HUES6 (cell line): ENCODE data around the gene AHI1.

Source experiments
- H3K27ac ChIP-seq: 2 replicates; pipeline ENCODE4 v1.7.0; 2013; ENCODE audit warnings: low read depth, mild to moderate bottlenecking, low read length, inconsistent platforms
- H3K27me3 ChIP-seq: 2 replicates; pipeline ENCODE4 v1.6.1; 2013; ENCODE audit warnings: low read length; ENCODE audit not compliant: control insufficient read depth, insufficient read depth
- H3K36me3 ChIP-seq: 2 replicates; pipeline ENCODE4 v1.6.1; 2013; ENCODE audit warnings: low read length; ENCODE audit not compliant: control insufficient read depth, insufficient read depth
- H3K4me1 ChIP-seq: 2 replicates; pipeline ENCODE4 v1.6.1; 2013; ENCODE audit warnings: low read length; ENCODE audit not compliant: control insufficient read depth, insufficient read depth
- H3K4me3 ChIP-seq: 2 replicates; pipeline ENCODE4 v1.5.1; 2013; ENCODE audit warnings: low read depth, low read length
- H3K9ac ChIP-seq: one replicate; pipeline ENCODE4 v1.6.1; 2013; ENCODE audit warnings: mild to moderate bottlenecking, low read length
- H3K9me3 ChIP-seq: 2 replicates; pipeline ENCODE4 v1.6.1; 2013; ENCODE audit warnings: low read depth, low read length; ENCODE audit not compliant: control insufficient read depth, insufficient read depth

Gene AHI1

DNA sequence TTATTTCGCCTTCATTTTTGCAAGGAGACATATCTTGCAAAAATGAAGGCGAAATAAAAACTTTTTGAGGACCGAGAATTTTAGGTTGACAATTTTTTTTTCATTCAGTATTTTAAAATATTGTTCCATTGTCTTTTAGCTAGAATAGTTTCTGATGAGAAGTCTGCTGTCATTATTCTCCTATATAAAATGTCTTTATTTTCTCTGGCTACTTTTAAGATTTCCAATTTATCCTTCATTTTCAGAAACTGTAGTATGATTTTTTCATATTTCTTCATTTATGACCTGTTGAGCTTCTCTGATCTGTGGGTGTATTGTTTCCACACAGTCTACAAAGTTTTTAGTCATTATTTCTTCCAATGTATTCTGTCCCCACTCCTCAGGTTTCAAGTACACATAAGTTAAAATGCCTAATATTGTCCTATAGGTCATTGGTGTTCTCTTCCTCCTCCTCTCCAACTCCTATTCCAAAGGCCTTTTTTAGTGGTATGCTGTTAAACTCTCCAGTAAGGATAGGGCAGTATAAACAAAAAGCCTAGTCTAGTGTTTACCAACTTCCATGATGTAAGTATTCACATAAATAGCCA lies 15.7 kb downstream of the AHI1 start:
- no peak overlapping the region for H3K4me3 ChIP-seq
- H3K27me3 ChIP-seq: no peaks in the 10 kb centered on the region
- peaks cover 51% of the 10 kb centered on the region for H3K9me3 ChIP-seq
- H3K36me3 ChIP-seq: peaks cover 39% of the 10 kb centered on the region
- H3K9ac ChIP-seq: no peak overlapping the region
- H3K27ac ChIP-seq: no peak overlapping the region
- no peaks in the 10 kb centered on the region for H3K4me1 ChIP-seq

DNA sequence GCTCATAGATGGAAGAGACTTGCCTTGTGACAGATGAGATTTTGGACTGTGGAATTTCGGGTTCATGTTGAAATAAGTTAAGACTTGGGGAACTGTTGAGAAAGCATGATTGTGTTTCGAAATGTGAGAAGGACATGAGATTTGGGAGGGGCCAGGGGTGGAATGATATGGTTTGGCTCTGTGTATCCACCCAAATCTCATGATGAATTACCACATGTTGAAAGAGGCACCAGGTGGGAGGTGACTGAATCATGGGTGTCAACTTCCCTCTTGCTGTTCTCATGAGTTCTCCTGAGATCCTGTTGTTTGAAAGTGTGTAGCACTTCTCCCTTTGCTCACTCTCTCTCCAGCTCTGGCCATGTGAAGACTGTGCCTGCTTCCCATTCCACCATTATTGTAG lies 17.9 kb downstream of the AHI1 start:
- Histone ChIP-seq H3K4me1 (no peaks in the 10 kb centered on the region), H3K9me3 (peaks cover 51% of the 10 kb centered on the region), H3K27me3 (no peaks in the 10 kb centered on the region), H3K36me3 (peaks cover 31% of the 10 kb centered on the region), H3K27ac (no peak overlapping the region), H3K9ac (no peak overlapping the region), H3K4me3 (no peak overlapping the region)

DNA sequence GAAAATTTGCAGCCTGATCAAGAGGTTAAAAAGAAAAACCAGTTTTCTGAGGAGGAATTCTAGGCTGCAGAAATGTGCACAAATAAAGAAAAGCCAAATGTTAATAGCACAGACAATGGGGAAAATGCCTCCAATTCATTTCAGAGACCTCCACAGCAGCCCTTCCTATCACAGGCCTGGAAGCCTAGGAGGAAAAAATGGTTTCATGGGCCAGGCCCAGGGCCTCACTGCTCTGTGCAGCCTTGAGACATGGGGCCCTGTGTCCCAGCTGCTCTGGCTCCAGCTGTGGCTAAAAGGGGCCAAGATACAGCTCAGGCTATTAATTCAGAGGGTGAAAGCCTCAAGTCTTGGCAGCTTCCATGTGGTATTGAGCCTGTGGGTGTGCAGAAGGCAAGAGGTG lies 18.9 kb downstream of the AHI1 start:
- H3K9me3 ChIP-seq: peaks cover 43% of the 10 kb centered on the region
- no peak overlapping the region for H3K4me3 ChIP-seq
- peaks cover 22% of the 10 kb centered on the region for H3K36me3 ChIP-seq
- H3K27ac ChIP-seq: no peak overlapping the region
- H3K27me3 ChIP-seq: no peaks in the 10 kb centered on the region
- no peaks in the 10 kb centered on the region for H3K4me1 ChIP-seq
- H3K9ac ChIP-seq: no peak overlapping the region

DNA sequence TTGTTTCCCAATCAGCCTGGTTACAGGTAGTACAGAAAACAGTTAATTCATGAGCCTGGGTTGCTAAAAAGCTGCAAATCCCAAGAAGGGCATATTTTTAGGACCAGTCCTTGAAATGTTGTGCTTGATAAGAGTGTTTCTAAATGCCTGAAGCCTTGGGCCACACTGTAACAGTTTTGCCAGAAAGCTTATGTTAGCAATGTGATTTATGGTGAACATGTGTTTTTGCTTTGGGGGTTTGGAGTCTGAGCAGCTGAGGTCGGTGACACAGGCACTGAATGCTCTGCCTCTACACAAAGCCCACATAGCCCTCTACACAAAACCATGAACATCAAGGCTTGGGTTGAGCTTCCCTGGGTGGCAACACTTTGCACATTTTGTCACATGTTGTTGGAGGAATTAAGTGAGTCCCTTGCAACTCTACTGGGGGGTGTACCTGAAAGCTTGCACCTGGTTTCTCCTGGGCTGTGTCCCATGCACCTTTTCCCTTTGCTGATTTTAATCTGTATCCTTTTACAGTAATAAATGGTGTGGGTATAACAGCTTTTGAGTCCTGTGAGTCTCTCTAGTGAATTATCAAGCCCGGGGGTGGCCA lies 22.2 kb downstream of the AHI1 start:
- no peak overlapping the region for H3K27ac ChIP-seq
- H3K9me3 ChIP-seq: peaks cover 26% of the 10 kb centered on the region
- H3K4me3 ChIP-seq: no peak overlapping the region
- H3K4me1 ChIP-seq: no peaks in the 10 kb centered on the region
- no peak overlapping the region for H3K9ac ChIP-seq
- H3K27me3 ChIP-seq: no peaks in the 10 kb centered on the region
- peaks cover 13% of the 10 kb centered on the region for H3K36me3 ChIP-seq

DNA sequence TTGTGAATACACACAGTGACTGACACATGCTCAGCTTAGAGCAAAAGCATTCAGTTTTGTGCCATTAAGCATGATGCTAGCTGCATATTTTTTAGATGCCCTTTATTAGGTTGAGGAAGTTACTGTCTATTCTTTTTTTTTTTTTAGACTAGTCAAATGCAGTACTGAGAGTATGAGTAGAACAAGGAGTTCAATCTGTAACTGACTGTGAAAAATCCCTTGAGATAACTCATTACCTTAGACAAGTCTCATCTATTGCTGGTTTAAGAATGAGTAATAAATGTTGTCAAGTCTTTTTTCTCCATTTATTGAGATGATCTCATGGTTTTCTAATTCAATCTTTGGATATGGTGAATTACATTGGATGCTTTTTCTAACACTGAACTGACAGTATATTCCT lies 23.2 kb downstream of the AHI1 start:
- Histone ChIP-seq H3K27ac (no peak overlapping the region), H3K36me3 (peaks cover 3% of the 10 kb centered on the region; the same call in 1 of the 2 replicates), H3K27me3 (no peaks in the 10 kb centered on the region), H3K4me1 (no peaks in the 10 kb centered on the region), H3K9me3 (peaks cover 17% of the 10 kb centered on the region), H3K4me3 (no peak overlapping the region), H3K9ac (no peak overlapping the region)

DNA sequence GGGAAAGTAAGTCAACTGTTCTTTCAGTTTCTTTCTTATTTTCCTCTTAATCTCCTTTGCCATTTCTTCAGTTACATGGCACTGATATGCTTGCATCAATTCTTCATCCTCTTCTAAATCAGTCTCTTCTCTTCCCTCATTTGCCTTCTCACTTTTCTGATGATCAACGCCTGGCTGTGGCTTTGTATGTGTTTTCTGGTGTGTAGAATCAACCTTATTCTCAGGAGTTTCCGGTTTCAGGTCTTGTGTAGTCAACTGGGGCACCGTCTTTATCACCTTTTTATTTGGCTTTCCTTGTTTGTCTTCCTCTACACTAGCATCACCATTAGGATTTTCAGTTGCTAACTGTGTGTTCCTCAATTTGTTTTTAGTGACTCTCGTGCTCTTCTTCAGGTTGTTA lies 31.6 kb downstream of the AHI1 start:
- Histone ChIP-seq H3K4me3 (no peak overlapping the region), H3K27me3 (no peaks in the 10 kb centered on the region), H3K36me3 (peaks cover 10% of the 10 kb centered on the region), H3K27ac (no peak overlapping the region), H3K4me1 (no peaks in the 10 kb centered on the region), H3K9ac (no peak overlapping the region), H3K9me3 (no peaks in the 10 kb centered on the region)

DNA sequence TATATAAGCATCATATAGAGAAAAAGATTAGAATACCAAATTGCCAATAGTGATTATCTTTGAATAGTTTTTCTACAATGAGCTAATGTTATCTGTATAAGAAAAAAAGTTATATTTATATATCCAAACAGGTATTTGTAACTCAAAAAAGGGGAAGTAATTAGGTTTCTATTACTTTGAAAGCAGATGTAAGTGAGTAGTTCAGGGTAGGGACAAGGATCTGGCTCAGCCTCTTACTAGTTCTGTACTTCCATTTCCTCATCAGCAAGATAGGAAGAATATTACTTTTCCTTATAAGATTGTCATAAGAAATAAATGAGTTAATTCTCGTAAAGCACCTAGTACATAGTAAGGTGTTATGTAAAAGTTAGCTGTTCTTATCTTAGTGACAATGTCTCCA lies 32.2 kb downstream of the AHI1 start:
- H3K4me1 ChIP-seq: no peaks in the 10 kb centered on the region
- H3K27ac ChIP-seq: no peak overlapping the region
- no peaks in the 10 kb centered on the region for H3K27me3 ChIP-seq
- H3K9ac ChIP-seq: no peak overlapping the region
- peaks cover 10% of the 10 kb centered on the region for H3K36me3 ChIP-seq
- H3K9me3 ChIP-seq: no peaks in the 10 kb centered on the region
- H3K4me3 ChIP-seq: no peak overlapping the region

DNA sequence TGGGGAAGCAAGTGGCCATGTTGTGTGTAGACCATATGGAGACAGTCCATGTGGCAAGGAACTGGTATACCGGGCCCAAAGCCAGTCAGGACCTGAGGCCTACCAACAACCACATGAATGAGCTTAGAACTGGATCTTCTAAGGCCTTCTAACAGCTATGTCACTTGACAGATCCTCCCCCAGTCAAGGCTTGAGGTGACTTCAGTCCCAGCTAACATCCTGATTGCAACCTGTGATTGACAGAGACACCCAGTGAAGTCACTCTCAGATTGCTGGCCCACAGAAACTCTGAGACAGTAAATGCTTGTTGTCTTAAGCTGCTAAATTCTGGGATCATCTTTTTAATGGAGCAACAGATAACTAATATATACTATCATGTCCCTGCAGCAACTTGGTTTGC lies 32.9 kb downstream of the AHI1 start:
- Histone ChIP-seq H3K36me3 (peaks cover 10% of the 10 kb centered on the region), H3K4me3 (no peak overlapping the region), H3K27ac (no peak overlapping the region)

DNA sequence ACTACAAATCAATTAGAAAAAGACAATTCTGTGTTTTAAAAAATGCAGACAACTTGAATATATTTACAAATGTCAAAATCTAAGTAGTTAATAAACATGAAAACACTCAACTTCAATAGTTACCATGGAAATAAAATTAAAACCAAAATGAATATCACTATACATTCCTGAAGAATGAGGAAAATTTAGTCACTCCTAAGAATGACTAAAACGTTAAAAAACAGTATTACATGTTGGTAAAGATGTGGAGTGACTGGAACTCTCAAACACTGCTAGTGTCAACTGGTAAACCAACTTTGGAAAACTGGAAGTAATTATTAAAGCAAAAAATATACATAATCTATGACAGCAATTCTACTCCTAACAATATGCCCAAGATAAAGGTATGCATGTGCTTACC lies 36.3 kb downstream of the AHI1 start:
- no peak overlapping the region for H3K27ac ChIP-seq
- no peak overlapping the region for H3K4me3 ChIP-seq
- no peaks in the 10 kb centered on the region for H3K4me1 ChIP-seq
- no peaks in the 10 kb centered on the region for H3K27me3 ChIP-seq
- H3K9me3 ChIP-seq: no peaks in the 10 kb centered on the region
- H3K9ac ChIP-seq: no peak overlapping the region
- H3K36me3 ChIP-seq: peaks cover 10% of the 10 kb centered on the region

More for the DNA sequence above, 32.9 kb downstream of the AHI1 start:
- H3K4me1 ChIP-seq: no peaks in the 10 kb centered on the region
- H3K9ac ChIP-seq: no peak overlapping the region
- H3K27me3 ChIP-seq: no peaks in the 10 kb centered on the region
- no peaks in the 10 kb centered on the region for H3K9me3 ChIP-seq

DNA sequence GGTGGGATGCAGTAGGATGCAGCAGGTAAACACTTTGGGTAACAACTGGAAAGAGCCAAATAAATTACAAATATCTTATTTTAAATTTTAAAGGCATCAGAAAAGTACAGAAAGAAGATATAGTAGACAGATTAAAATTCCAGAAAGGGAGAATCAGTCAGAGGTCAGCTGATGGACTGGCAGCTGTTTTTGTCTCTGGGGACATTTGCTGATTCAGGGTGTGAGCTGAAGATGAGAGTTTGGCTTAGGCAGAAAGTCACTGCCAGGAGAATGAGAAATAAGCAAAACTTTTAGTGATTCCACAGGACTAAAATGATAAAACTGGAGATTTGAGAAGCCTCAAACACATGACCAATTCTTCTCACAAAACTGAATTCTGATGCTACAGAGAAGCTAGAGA lies 39.5 kb downstream of the AHI1 start:
- no peak overlapping the region for H3K27ac ChIP-seq
- H3K36me3 ChIP-seq: peaks cover 3% of the 10 kb centered on the region; the same call in 1 of the 2 replicates
- no peaks in the 10 kb centered on the region for H3K4me1 ChIP-seq
- no peak overlapping the region for H3K4me3 ChIP-seq
- H3K27me3 ChIP-seq: no peaks in the 10 kb centered on the region
- H3K9ac ChIP-seq: no peak overlapping the region
- H3K9me3 ChIP-seq: no peaks in the 10 kb centered on the region

DNA sequence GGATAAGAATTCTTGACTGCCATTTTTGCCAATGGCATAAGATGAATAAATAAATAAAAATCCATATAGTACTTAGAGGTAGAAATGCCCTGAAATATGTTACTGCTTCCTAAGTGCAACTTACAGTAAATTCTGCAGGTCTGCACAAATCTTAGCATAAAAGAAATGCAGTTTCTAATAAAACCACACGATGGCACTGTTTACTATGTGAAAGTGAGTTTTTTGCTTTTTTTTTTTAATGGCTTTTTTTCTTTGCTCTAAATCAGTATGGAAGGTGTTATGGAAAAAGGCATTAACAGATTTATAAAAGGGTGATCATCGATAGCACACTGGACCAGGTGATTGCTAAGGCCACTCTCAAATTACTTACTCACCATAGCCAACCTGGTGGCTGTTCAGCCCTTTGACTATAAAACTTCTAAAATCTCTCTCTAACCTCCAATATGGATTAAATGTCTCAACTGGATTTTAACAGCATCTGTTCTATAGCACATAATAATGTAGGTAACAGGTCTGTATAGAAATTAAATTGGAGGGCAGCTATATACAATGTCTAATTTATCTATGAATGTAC lies 45.8 kb downstream of the AHI1 start:
- Histone ChIP-seq H3K9me3 (no peaks in the 10 kb centered on the region), H3K4me3 (no peak overlapping the region), H3K4me1 (no peaks in the 10 kb centered on the region), H3K27ac (no peak overlapping the region), H3K9ac (no peak overlapping the region), H3K27me3 (no peaks in the 10 kb centered on the region), H3K36me3 (peaks cover 3% of the 10 kb centered on the region; the same call in 1 of the 2 replicates)
